Upper lobe of left lung (tissue), 4 donors: ENCODE results near the gene BUD13.

ENCODE experiments used
- POLR2A ChIP-seq, 4 donors: fragments of 450-650 bp; IDR thresholded peaks; one replicate each; pipeline ENCODE4 v1.5.1; 2016 to 2017; ENCODE audit warnings: antibody characterized with exemption in 4 of 4, mild to moderate bottlenecking in 2 of 4
- TF ChIP-seq, protein P1 (sequence below), 6 experiments: fragments of 450-650 bp in 4 of 6; fragments of 200-600 bp in 2 of 6; sonication (generic) in 2 of 6; IDR thresholded peaks; one replicate each; pipeline ENCODE4 v1.5.1; 2016 to 2019; ENCODE audit warnings: antibody characterized with exemption in 6 of 6

DNA sequence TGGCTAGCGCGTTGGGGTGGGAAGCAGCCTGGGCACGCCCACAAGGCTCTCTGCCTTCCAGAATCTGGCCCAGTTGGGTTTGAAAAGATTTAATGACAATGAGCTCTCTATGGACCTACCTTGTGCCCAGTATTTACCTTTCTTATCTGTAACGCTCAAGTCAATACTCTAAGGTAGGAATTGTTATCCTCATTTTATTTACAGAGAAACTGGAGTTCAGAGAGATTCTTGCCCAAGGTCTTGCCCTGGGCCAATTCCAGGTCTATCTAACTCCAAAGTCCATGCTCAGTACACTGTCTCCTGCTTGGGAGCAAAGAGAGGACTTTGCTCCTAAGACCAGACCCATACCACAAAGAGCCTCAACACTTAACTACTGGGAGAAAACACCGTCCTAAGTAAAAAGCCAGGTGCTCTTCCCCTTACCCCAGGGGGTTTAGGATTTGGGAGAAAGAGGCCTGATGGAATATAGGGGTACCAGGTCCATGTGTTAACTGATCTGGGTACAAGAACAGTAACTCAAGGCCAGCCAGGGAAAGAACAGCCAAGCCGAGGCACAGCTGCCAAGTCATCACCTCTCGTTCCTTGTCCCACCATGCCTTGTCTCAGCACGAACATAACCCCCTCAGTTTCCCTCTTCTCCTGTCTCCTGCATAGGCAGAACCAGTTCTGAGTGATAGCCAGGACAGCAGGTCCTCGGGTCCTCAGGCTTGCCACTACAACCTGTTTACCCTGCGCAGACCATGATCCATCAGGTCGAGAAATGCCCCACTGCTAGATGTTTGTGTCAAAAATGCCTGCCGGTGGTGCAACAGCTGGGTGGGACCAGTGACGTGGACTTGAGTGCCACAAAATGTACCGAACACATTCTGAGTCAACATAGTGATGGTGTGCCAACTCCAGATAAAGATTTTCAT lies 35.7 kb upstream of the BUD13 start:
- TF ChIP-seq, protein P1, sequence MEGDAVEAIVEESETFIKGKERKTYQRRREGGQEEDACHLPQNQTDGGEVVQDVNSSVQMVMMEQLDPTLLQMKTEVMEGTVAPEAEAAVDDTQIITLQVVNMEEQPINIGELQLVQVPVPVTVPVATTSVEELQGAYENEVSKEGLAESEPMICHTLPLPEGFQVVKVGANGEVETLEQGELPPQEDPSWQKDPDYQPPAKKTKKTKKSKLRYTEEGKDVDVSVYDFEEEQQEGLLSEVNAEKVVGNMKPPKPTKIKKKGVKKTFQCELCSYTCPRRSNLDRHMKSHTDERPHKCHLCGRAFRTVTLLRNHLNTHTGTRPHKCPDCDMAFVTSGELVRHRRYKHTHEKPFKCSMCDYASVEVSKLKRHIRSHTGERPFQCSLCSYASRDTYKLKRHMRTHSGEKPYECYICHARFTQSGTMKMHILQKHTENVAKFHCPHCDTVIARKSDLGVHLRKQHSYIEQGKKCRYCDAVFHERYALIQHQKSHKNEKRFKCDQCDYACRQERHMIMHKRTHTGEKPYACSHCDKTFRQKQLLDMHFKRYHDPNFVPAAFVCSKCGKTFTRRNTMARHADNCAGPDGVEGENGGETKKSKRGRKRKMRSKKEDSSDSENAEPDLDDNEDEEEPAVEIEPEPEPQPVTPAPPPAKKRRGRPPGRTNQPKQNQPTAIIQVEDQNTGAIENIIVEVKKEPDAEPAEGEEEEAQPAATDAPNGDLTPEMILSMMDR (IDR thresholded peaks at IDR 0.05) = no peak
- TF ChIP-seq POLR2A (IDR thresholded peaks at IDR 0.05) = no peak
